Upper lobe of left lung (tissue), 6 donors: Measurements from ENCODE around the gene HSDL2. TPM values are rescaled to one million over a fixed set of nuclear protein-coding genes. Genes with fewer than 3 reads are reported as not detected.

Source experiments
- ATAC-seq, 2 donors: fragments of 200-7000 bp; cut with Tn5 transposase; one replicate each; pipeline ENCODE4 v1.9.1; 2022; ENCODE audit warnings: mild to moderate bottlenecking in 2 of 2, moderate library complexity in 2 of 2; ENCODE audit not compliant: low FRiP score in 2 of 2
- DNase-seq, 2 donors: peaks; one replicate each; pipeline ENCODE4 v3.0.0-alpha.2; 2019 to 2020
- H3K27ac ChIP-seq, 4 donors: fragments of 200-600 bp; sonication (generic); one replicate each; pipeline ENCODE4 v1.5.1; 2016 to 2019
- H3K27me3 ChIP-seq, 4 donors: fragments of 200-600 bp; sonication (generic); one replicate each; pipeline ENCODE4 v1.5.1; 2017 to 2019
- H3K36me3 ChIP-seq, 4 donors: fragments of 200-600 bp; sonication (generic); one replicate each; pipeline ENCODE4 v1.5.1; 2016 to 2019
- H3K4me1 ChIP-seq, 4 donors: fragments of 200-600 bp; sonication (generic); one replicate each; pipeline ENCODE4 v1.5.1; 2018 to 2019
- H3K4me3 ChIP-seq, 4 donors: fragments of 200-600 bp; sonication (generic); one replicate each; pipeline ENCODE4 v1.5.1; 2017 to 2019; ENCODE audit warnings: mild to moderate bottlenecking in 2 of 4, moderate library complexity in 1 of 4
- H3K9me3 ChIP-seq, 4 donors: fragments of 200-600 bp; sonication (generic); one replicate each; pipeline ENCODE4 v1.5.1; 2018 to 2019
- CTCF ChIP-seq, 6 experiments: fragments of 450-650 bp in 4 of 6; fragments of 200-600 bp in 2 of 6; sonication (generic) in 2 of 6; IDR thresholded peaks; one replicate each; pipeline ENCODE4 v1.5.1; 2016 to 2019; ENCODE audit warnings: antibody characterized with exemption in 6 of 6
- EP300 ChIP-seq, 4 donors: sonication (generic); formaldehyde crosslinking; IDR thresholded peaks; one replicate each; pipeline ENCODE4 v1.5.1; 2017; ENCODE audit warnings: antibody characterized with exemption in 4 of 4, control low read depth in 2 of 4
- POLR2A ChIP-seq, 4 donors: fragments of 450-650 bp; IDR thresholded peaks; one replicate each; pipeline ENCODE4 v1.5.1; 2016 to 2017; ENCODE audit warnings: antibody characterized with exemption in 4 of 4, mild to moderate bottlenecking in 2 of 4
- POLR2AphosphoS5 ChIP-seq, 2 donors: sonication (generic); formaldehyde crosslinking; IDR thresholded peaks; one replicate each; pipeline ENCODE4 v1.5.1; 2017; ENCODE audit warnings: antibody characterized with exemption in 2 of 2
- WGBS, 2 donors: methylation state at CpG; one replicate each; pipeline ENCODE4 v1.1.5; 2017 to 2018; 5-methylcytosine and 5-hydroxymethylcytosine counted together
- total RNA-seq, 6 donors: library from RNA; depleted of rRNA in 4 of 6; stranded (reverse); fragments of >200 nt in 4 of 6; gene quantifications; one replicate each; pipeline versions ENCODE4 v1.1.0 to v1.2.1, GENCODE V29; 2016 to 2021
- donor health status: DM: no; HTN: no; CAD: no; lungs with moderate emphysema.
- donor health status: DM: no; HTN: yes; CAD: no; lungs with severe emphysema.

HSDL2 gene
- total RNA-seq, 6 donors from 2014 or later = 25.1 to 92.6 (median 46.2) TPM

- Histone ChIP-seq H3K36me3 (peaks cover 0 to 41% (median under 1%) of the 10 kb centered on the region in 4 donors), H3K4me3 (no peak overlapping the region), H3K9me3 (no peaks in the 10 kb centered on the region), H3K27me3 (no peaks in the 10 kb centered on the region), H3K4me1 (no peaks in the 10 kb centered on the region), H3K27ac (no peak overlapping the region)
- no peak for TF ChIP-seq POLR2A (IDR thresholded peaks at IDR 0.05)
- no peak for TF ChIP-seq POLR2AphosphoS5 (IDR thresholded peaks at IDR 0.05)
- no peak for TF ChIP-seq CTCF (IDR thresholded peaks at IDR 0.05)
- no peak for TF ChIP-seq EP300 (IDR thresholded peaks at IDR 0.05)
- WGBS, 2 donors = 84% methylated on average over 2 of the region's 2 CpGs
- ATAC-seq (no peak), DNase-seq (no peak)
Observed at GRCh38 chr9:112439825-112440224, 59.9 kb downstream of the HSDL2 start.

- ATAC-seq (no peak), DNase-seq (no peak)
- Histone ChIP-seq H3K27me3 (no peaks in the 10 kb centered on the region), H3K9me3 (no peaks in the 10 kb centered on the region), H3K36me3 (peaks cover 0 to 34% (median 2%) of the 10 kb centered on the region in 4 donors), H3K4me3 (no peak overlapping the region), H3K27ac (no peak overlapping the region), H3K4me1 (no peaks in the 10 kb centered on the region)
- TF ChIP-seq CTCF (IDR thresholded peaks at IDR 0.05) (peak in 5 of 6 experiments; percentile 15 to 35 (median 29)), POLR2AphosphoS5 (IDR thresholded peaks at IDR 0.05) (no peak), POLR2A (IDR thresholded peaks at IDR 0.05) (no peak), EP300 (IDR thresholded peaks at IDR 0.05) (no peak)
Observed at GRCh38 chr9:112443200-112443599, 63.3 kb downstream of the HSDL2 start.

GRCh38 chr9:112443636-112444035 is 63.7 kb downstream of the HSDL2 start:
- Histone ChIP-seq H3K9me3 (no peaks in the 10 kb centered on the region), H3K27ac (no peak overlapping the region), H3K36me3 (peaks cover 0 to 31% (median 2%) of the 10 kb centered on the region in 4 donors), H3K4me1 (no peaks in the 10 kb centered on the region), H3K27me3 (no peaks in the 10 kb centered on the region), H3K4me3 (no peak overlapping the region)
- 87 to 100% methylated on average over 1 of the region's 1 CpG for WGBS, 2 donors
- no peak for DNase-seq
- no peak for ATAC-seq
- no peak for TF ChIP-seq CTCF (IDR thresholded peaks at IDR 0.05)
- no peak for TF ChIP-seq POLR2A (IDR thresholded peaks at IDR 0.05)
- TF ChIP-seq EP300 (IDR thresholded peaks at IDR 0.05) = no peak
- no peak for TF ChIP-seq POLR2AphosphoS5 (IDR thresholded peaks at IDR 0.05)

GRCh38 chr9:112445196-112445595 is 65.3 kb downstream of the HSDL2 start:
- Histone ChIP-seq H3K9me3 (no peaks in the 10 kb centered on the region), H3K4me1 (no peaks in the 10 kb centered on the region), H3K27me3 (no peaks in the 10 kb centered on the region), H3K4me3 (no peak overlapping the region), H3K36me3 (peaks cover 0 to 21% (median 2%) of the 10 kb centered on the region in 4 donors), H3K27ac (no peak overlapping the region)
- 0 to 66% methylated on average over 1 of the region's 1 CpG for WGBS, 2 donors
- no peak for TF ChIP-seq EP300 (IDR thresholded peaks at IDR 0.05)
- TF ChIP-seq POLR2A (IDR thresholded peaks at IDR 0.05) = no peak
- TF ChIP-seq POLR2AphosphoS5 (IDR thresholded peaks at IDR 0.05) = no peak
- TF ChIP-seq CTCF (IDR thresholded peaks at IDR 0.05) = no peak
- DNase-seq (no peak), ATAC-seq (no peak)

- ATAC-seq = no peak
Observed at GRCh38 chr9:112446080-112446479, 66.2 kb downstream of the HSDL2 start.

More at GRCh38 chr9:112446080-112446479, 66.2 kb downstream of the HSDL2 start:
- 71 to 97% methylated on average over 2 of the region's 2 CpGs for WGBS, 2 donors
- Histone ChIP-seq H3K4me1 (no peaks in the 10 kb centered on the region), H3K9me3 (no peaks in the 10 kb centered on the region), H3K4me3 (no peak overlapping the region), H3K27me3 (no peaks in the 10 kb centered on the region), H3K36me3 (peaks cover 0 to 15% (median 2%) of the 10 kb centered on the region in 4 donors), H3K27ac (no peak overlapping the region)
- TF ChIP-seq POLR2A (IDR thresholded peaks at IDR 0.05) (no peak), POLR2AphosphoS5 (IDR thresholded peaks at IDR 0.05) (no peak), CTCF (IDR thresholded peaks at IDR 0.05) (no peak), EP300 (IDR thresholded peaks at IDR 0.05) (no peak)
- no peak for DNase-seq
